ENCODE results near the gene GABBR2. TPM values are rescaled to one million over a fixed set of nuclear protein-coding genes. Genes with fewer than 3 reads are reported as not detected.

Gene GABBR2
- total RNA-seq, 2 donors from 2014 or later, result 1.2 to 1.3 TPM

- H3K27me3 Mint-ChIP-seq (ENCODE audit: insufficient read depth), result peaks cover 3% of the 10 kb centered on the region
- Histone ChIP-seq H3K27ac (ENCODE audit: low read depth, low read length) (no peak overlapping the region), H3K36me3 (ENCODE audit: control insufficient read depth, insufficient read depth, low read length) (no peaks in the 10 kb centered on the region), H3K4me1 (ENCODE audit: control insufficient read depth, insufficient read depth, low read length) (no peaks in the 10 kb centered on the region), H3K4me3 (ENCODE audit: low read length) (no peak overlapping the region), H3K9ac (ENCODE audit: extremely low read depth, low read length, poor library complexity, severe bottlenecking) (no peak overlapping the region), H3K9me3 (ENCODE audit: control insufficient read depth, low read length) (peaks cover 4% of the 10 kb centered on the region), H3K27me3 (ENCODE audit: control insufficient read depth, insufficient read depth, low read length, poor library complexity, severe bottlenecking) (no peaks in the 10 kb centered on the region)
- no peak for TF ChIP-seq CTCF (conservative IDR thresholded peaks at IDR 0.05)
- H3K4me1 Mint-ChIP-seq, result no peaks in the 10 kb centered on the region
- no peaks in the 10 kb centered on the region for H3K9me3 Mint-ChIP-seq
- DNase-seq, result no peak
- 88 to 100% methylated on average over 1 to 4 of the region's 4 CpGs for WGBS, 2 experiments (ENCODE audit: insufficient coverage in 1 of 2, insufficient read length in 1 of 2)
- H3K36me3 Mint-ChIP-seq (ENCODE audit: low read depth), result no peaks in the 10 kb centered on the region
- no peak overlapping the region for H3K4me3 Mint-ChIP-seq
- no peak overlapping the region for H3K27ac Mint-ChIP-seq
Measured at GRCh38 chr9:98540476-98540875, 168.3 kb downstream of the GABBR2 start.

- no peaks in the 10 kb centered on the region for H3K4me1 Mint-ChIP-seq
- H3K27ac ChIP-seq (ENCODE audit: low read depth, low read length), result no peak overlapping the region
- peaks cover 4% of the 10 kb centered on the region for H3K9me3 ChIP-seq (ENCODE audit: control insufficient read depth, low read length)
- peaks cover 3% of the 10 kb centered on the region for H3K27me3 Mint-ChIP-seq (ENCODE audit: insufficient read depth)
- no peaks in the 10 kb centered on the region for H3K4me1 ChIP-seq (ENCODE audit: control insufficient read depth, insufficient read depth, low read length)
- no peak overlapping the region for H3K9ac ChIP-seq (ENCODE audit: extremely low read depth, low read length, poor library complexity, severe bottlenecking)
- no peaks in the 10 kb centered on the region for H3K36me3 ChIP-seq (ENCODE audit: control insufficient read depth, insufficient read depth, low read length)
- no peak overlapping the region for H3K27ac Mint-ChIP-seq
- no peaks in the 10 kb centered on the region for H3K27me3 ChIP-seq (ENCODE audit: control insufficient read depth, insufficient read depth, low read length, poor library complexity, severe bottlenecking)
- no peak overlapping the region for H3K4me3 ChIP-seq (ENCODE audit: low read length)
- H3K4me3 Mint-ChIP-seq, result no peak overlapping the region
- DNase-seq, result no peak
- TF ChIP-seq CTCF (conservative IDR thresholded peaks at IDR 0.05), result no peak
- H3K9me3 Mint-ChIP-seq, result no peaks in the 10 kb centered on the region
- WGBS, 2 experiments (ENCODE audit: insufficient coverage in 1 of 2, insufficient read length in 1 of 2), result 77 to 83% methylated on average over 6 to 7 of the region's 7 CpGs
- H3K36me3 Mint-ChIP-seq (ENCODE audit: low read depth), result no peaks in the 10 kb centered on the region
Measured at GRCh38 chr9:98539954-98540353, 168.8 kb downstream of the GABBR2 start.

- H3K4me1 Mint-ChIP-seq, result no peaks in the 10 kb centered on the region
Measured at GRCh38 chr9:98538626-98539031, 170.1 kb downstream of the GABBR2 start.

More at GRCh38 chr9:98538626-98539031, 170.1 kb downstream of the GABBR2 start:
- no peaks in the 10 kb centered on the region for H3K36me3 ChIP-seq (ENCODE audit: control insufficient read depth, insufficient read depth, low read length)
- no peak overlapping the region for H3K4me3 Mint-ChIP-seq
- H3K9me3 Mint-ChIP-seq, result no peaks in the 10 kb centered on the region
- no peaks in the 10 kb centered on the region for H3K36me3 Mint-ChIP-seq (ENCODE audit: low read depth)
- no peak overlapping the region for H3K9ac ChIP-seq (ENCODE audit: extremely low read depth, low read length, poor library complexity, severe bottlenecking)
- DNase-seq, result no peak
- H3K4me3 ChIP-seq (ENCODE audit: low read length), result no peak overlapping the region
- WGBS, 2 experiments (ENCODE audit: insufficient coverage in 1 of 2, insufficient read length in 1 of 2), result 85 to 89% methylated on average over 9 to 10 of the region's 10 CpGs
- no peaks in the 10 kb centered on the region for H3K4me1 ChIP-seq (ENCODE audit: control insufficient read depth, insufficient read depth, low read length)
- peaks cover 4% of the 10 kb centered on the region for H3K9me3 ChIP-seq (ENCODE audit: control insufficient read depth, low read length)
- TF ChIP-seq CTCF (conservative IDR thresholded peaks at IDR 0.05), result no peak
- no peaks in the 10 kb centered on the region for H3K27me3 Mint-ChIP-seq (ENCODE audit: insufficient read depth)
- no peak overlapping the region for H3K27ac ChIP-seq (ENCODE audit: low read depth, low read length)
- H3K27me3 ChIP-seq (ENCODE audit: control insufficient read depth, insufficient read depth, low read length, poor library complexity, severe bottlenecking), result no peaks in the 10 kb centered on the region
- no peak overlapping the region for H3K27ac Mint-ChIP-seq
